HG03039 (cell line): ENCODE measurements around the gene ENTHD1.

Experiments used
- ATAC-seq: cut with Tn5 transposase; IDR thresholded peaks from one replicate; pipeline ENCODE4 v1.9.1; 2021; ENCODE audit warnings: mild to moderate bottlenecking, moderate library complexity; ENCODE audit not compliant: unreplicated experiment

ENTHD1 gene

DNA sequence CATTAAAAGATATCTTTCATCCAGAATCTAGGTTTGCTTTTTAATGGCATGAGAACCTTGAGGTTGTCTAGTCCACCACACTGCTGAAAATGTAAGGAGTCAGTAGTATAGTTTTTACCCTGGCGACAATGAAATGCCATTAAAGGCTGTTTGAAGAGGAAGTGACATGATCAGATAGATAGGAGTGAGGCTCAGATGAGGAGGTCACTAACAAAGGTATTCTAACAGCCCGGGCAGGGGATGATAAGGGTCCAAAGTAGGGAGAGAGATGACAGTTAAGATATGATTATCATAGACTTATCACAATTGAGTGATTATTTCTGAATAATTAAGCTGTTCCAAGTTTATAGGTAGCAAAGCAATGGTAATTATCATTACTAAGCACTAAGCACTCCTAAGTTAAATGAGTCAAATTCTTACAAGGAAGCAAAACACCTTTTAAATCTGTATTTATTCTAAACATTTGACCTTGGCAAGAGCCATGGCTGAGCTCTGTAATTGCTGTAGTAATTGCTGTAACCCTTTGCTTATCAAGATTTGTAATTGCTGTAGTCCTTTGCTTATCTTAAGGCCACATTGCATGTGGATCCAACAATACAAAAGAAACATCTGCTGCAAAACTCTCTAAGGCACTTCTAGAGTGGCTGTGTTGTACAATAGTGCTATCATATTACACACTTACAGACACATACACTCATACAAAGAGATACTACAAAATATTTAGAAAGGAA, 92.6 kb downstream of the ENTHD1 start:
- ATAC-seq: no peak

- ATAC-seq: no peak
Observed at GRCh38 chr22:39797528-39798147, 95.9 kb downstream of the ENTHD1 start.

DNA sequence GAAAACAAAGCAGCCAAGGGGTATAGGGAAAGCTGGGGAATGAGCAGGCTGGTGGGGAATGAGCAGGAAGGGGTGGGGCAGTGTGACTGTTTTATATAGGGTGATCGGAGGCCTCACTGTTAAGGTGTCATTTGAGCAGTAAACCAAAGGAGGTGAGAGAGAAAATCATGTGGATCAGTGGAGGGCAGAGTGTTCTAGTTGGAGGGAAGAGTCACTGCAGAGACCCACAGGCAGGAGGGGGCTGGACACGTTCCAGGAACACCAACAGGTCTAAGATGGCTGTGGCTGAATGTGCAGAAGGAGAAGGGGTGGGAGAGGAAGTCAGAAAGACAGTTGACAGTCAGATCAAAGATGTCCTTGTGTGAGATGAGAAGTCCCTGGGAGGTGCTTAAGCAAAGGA, 103.8 kb downstream of the ENTHD1 start:
- no peak for ATAC-seq

GRCh38 chr22:39785232-39785631, 108.3 kb downstream of the ENTHD1 start:
- no peak for ATAC-seq

GRCh38 chr22:39777716-39778454, 115.7 kb downstream of the ENTHD1 start:
- no peak for ATAC-seq

GRCh38 chr22:39776295-39777009, 117.1 kb downstream of the ENTHD1 start:
- ATAC-seq: no peak

GRCh38 chr22:39773976-39774539, 119.5 kb downstream of the ENTHD1 start:
- ATAC-seq: no peak

DNA sequence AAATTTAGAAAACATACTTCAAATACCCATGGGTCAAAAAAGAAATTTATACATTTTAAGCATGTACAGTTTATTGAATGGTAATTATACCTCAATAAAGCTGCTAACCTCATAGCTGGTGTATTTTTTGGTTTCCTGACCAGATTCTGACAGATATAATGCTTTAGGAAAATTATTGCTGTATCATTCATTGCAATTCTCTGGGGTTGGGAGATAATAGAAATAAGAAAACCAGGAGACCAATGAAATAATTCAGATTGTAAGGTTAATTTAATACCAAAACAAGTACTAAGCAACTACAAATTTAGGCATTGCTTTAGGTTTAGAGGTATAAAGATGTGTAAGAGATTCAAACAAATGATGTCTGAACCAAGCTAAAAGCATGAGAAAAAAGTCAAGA, 120.1 kb downstream of the ENTHD1 start:
- no peak for ATAC-seq

DNA sequence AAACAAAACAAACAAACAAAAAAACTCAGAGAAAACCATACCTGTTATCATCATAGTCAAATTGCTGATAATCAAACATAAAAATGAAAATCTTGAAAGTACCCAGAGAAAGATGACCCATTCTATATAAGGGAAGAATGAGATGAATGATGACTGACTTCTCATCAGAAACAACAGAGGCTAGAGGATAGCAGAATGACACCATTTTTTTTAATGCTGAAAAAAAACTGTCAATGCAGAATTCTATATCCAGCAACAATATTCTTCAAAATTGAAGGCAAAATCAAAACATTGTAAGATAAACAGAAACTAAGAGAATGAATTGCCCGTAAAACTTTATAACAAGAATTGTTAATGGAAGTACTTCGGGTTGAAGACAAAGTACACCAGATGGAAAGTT, 122.1 kb downstream of the ENTHD1 start:
- no peak for ATAC-seq

DNA sequence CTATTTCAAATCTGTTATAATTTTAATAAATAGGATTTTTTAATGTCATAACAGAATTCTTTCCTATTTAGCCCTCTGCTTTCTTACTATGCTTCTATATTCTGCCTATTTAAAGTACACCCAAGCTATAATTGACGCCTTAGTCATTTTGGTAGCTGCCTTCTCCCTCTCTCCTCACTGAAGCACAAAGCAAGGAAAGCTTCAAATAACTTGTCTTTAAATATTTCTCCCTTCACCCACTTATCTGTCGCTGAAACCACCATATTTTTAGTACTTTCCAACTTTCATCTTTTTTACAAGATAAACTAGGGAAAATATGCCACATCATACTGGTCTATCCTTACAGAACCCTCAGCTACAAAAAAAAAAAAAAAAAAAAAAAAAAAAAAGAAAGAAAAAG, 127.9 kb downstream of the ENTHD1 start:
- ATAC-seq: no peak

GRCh38 chr22:39765046-39765445, 128.5 kb downstream of the ENTHD1 start:
- ATAC-seq: no peak

GRCh38 chr22:39763276-39763675, 130.3 kb downstream of the ENTHD1 start:
- no peak for ATAC-seq

DNA sequence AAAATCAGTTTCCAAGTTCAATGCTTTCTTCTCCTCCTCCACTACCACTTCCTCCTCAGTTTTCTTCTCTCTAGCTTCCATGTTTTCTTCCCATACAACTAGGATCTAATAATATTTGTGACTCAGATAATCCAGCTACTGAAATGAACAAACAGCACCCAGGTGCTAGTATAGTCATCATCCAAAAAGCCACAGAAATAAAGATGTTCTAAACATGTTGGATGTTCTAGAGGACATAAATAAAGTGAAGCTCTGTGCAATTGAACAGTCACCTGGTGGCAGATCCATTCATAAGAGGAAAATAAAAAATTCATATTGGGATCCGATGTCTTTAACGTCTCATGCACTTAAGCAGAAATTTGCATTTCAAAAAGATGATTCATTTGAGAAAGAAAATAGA, 142.8 kb downstream of the ENTHD1 start:
- no peak for ATAC-seq

DNA sequence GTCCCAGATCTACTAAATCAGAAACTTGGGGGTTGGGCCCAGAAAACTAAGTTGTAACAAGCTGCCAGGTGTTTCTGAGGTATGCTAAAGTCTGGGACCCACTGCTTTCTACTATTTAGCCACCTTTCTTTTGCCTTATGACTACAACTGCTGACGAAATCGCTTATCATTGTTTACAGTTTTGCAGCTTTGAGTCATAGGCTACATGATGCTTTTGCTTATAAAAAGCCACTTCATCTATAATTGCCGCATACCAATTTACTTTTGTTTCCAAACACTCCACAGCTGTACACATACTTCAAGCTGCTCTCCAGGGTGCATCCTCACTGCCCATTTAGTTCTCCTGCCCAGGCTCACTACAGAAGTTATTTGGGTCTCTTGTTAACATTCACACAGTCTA, 144.7 kb downstream of the ENTHD1 start:
- no peak for ATAC-seq

DNA sequence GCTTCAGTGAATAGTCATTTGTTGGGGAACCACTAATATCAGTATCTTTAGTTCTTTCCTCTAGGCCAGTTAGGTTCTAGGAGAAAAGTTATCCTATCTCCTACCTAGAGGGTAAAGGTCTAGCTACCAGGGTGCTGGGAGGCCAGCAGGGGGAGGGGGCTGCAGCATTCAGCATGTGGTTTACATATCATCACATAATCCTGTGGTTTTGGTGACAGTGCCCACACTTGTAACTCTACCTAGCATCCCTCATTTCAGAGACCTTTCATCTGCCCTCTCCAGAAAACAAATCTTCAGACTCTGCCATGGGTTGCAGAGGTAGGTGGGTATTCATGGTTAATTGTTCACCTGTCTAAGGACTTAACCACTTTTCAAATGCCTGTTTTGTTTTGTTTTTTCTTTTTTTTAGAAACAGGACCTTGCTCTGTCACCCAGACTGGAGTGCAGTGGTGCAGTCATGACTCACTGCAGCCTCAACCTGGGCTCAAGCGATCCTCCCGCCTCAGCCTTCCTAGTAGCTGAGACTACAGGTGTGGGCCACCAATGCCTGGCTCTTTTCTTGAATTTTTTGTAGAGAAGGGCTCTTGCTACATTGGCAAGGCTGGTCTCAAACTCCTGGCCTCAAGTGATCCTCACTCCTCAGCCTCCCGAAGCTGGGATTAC, 146.8 kb downstream of the ENTHD1 start:
- ATAC-seq: no peak

DNA sequence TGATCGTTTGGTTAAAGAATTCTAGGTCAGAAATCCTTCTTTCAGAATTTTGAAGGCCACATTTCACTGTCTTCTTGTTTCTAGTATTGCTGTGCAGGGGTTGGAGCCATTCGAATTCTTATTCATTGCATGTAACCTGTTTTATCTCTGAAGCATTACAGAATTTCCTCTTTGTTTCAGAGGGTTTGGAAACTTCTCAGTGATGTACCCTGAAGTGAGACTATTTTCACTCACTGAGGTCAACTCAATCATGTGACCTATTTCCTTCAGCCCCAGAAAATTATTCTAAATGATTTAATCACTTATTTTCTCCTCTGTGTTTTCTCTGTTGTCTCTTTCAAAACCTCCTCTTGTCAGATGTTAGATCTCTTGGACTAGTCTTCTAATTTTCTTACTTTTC, 147.8 kb downstream of the ENTHD1 start:
- ATAC-seq: no peak

DNA sequence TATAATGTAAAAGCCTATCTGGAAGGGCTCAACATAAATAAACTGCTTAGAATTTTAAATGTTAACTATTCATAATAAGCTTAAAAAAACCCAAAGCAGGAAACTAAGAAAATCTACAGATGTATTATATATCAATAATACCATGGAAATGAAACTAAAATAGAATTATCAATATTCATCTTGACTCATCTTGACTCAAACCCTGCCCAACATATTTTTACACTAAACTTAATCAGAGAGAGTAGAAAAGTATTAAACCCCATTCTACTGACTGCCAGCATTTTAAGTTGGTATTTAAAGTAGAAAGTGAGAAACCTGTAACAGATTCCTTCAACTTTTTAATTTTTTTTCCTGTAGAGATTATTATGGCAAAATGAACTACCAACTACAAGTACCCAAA, 149.2 kb downstream of the ENTHD1 start:
- no peak for ATAC-seq

DNA sequence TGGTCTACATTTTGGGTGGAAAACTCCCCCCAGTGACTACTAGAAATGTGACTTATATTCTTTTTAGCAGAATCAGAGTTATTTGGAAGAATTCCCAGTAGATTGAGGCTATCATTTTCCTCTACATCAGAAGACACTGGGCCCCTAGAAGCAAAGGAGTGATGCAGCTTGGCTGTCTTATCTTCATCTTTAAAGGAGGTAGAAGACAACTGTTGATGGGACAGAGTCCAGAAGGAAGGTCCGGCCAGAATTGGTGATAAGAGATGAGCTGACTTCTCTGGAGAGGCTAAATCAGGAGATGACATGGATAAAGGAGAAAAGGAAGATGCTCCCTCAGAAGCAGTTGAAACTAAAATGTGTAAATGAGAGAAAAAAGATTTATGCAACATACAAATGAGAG, 149.6 kb downstream of the ENTHD1 start:
- no peak for ATAC-seq

DNA sequence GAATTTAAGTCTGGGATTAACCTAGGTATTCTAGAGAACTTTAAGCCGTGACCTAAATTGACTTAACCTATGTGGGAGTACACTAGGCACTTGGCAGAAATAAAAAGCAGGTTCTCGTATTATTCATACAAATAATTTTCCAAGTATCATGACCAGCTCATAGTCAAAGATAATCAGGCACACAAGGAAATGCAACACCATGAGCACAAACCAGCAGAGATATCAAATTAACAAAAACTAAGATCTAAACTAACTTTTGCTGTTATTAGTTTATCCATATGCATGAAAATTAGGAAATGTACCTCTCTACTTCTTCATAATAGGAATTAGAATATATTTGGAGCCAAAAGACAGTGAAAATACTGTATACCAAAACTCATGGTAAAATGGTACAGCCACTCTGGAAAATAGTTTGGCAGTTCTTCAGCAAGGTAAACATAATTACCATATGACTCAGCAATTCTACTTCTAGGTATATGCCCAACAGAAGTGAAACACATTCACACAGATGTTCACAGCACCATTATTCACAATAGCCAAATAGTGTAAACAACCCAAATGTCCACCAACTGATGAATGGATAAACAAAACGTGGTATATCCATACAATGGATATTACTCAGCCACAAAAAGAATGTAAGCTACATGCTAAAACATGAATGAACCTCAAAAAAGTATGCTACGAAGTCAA, 154.1 kb downstream of the ENTHD1 start:
- ATAC-seq: no peak

GRCh38 chr22:39738746-39739145, 154.8 kb downstream of the ENTHD1 start:
- no peak for ATAC-seq
